HL-60 (cell line): Measurements from ENCODE around the gene CACNA1C.

Experiments
- GABPA ChIP-seq: IDR thresholded peaks from 2 replicates; pipeline ENCODE4 v1.6.1; 2012; ENCODE audit warnings: low read depth
- TF ChIP-seq, protein P1 (sequence below): IDR thresholded peaks from one replicate; pipeline ENCODE4 v1.5.1; 2011; ENCODE audit warnings: low read length, control low read depth, inconsistent platforms; ENCODE audit not compliant: insufficient read depth
- TF ChIP-seq, protein P2 (sequence below): IDR thresholded peaks from 2 replicates; pipeline ENCODE4 v1.6.1; 2012; ENCODE audit warnings: low read depth; ENCODE audit not compliant: insufficient replicate concordance

DNA sequence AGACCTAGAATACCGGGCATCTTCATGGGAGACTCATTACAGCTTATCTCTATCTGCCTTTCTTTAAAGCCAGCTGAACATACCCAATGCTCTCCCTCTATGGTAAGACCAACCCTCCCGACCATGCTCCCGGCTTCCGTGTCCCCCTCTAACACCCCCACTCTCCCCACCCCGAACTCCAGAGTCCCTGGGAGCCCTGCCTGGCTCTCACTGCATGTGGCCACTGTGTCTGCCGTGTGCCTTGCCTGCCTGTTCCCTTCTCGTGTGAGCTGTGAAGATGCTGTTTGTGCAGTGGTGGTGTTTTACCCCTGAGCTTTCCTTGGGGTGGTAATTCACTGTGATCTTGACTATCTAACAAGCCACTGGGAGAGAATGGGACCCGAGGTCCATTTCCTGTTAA is 595.6 kb downstream of the CACNA1C start:
- TF ChIP-seq, protein P1, sequence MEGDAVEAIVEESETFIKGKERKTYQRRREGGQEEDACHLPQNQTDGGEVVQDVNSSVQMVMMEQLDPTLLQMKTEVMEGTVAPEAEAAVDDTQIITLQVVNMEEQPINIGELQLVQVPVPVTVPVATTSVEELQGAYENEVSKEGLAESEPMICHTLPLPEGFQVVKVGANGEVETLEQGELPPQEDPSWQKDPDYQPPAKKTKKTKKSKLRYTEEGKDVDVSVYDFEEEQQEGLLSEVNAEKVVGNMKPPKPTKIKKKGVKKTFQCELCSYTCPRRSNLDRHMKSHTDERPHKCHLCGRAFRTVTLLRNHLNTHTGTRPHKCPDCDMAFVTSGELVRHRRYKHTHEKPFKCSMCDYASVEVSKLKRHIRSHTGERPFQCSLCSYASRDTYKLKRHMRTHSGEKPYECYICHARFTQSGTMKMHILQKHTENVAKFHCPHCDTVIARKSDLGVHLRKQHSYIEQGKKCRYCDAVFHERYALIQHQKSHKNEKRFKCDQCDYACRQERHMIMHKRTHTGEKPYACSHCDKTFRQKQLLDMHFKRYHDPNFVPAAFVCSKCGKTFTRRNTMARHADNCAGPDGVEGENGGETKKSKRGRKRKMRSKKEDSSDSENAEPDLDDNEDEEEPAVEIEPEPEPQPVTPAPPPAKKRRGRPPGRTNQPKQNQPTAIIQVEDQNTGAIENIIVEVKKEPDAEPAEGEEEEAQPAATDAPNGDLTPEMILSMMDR: no peak
- TF ChIP-seq GABPA: no peak
- TF ChIP-seq, protein P2, sequence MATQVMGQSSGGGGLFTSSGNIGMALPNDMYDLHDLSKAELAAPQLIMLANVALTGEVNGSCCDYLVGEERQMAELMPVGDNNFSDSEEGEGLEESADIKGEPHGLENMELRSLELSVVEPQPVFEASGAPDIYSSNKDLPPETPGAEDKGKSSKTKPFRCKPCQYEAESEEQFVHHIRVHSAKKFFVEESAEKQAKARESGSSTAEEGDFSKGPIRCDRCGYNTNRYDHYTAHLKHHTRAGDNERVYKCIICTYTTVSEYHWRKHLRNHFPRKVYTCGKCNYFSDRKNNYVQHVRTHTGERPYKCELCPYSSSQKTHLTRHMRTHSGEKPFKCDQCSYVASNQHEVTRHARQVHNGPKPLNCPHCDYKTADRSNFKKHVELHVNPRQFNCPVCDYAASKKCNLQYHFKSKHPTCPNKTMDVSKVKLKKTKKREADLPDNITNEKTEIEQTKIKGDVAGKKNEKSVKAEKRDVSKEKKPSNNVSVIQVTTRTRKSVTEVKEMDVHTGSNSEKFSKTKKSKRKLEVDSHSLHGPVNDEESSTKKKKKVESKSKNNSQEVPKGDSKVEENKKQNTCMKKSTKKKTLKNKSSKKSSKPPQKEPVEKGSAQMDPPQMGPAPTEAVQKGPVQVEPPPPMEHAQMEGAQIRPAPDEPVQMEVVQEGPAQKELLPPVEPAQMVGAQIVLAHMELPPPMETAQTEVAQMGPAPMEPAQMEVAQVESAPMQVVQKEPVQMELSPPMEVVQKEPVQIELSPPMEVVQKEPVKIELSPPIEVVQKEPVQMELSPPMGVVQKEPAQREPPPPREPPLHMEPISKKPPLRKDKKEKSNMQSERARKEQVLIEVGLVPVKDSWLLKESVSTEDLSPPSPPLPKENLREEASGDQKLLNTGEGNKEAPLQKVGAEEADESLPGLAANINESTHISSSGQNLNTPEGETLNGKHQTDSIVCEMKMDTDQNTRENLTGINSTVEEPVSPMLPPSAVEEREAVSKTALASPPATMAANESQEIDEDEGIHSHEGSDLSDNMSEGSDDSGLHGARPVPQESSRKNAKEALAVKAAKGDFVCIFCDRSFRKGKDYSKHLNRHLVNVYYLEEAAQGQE: no peak
